NCI-H1092 treated with DMSO at 0.1 percent for 48 hours (cell line): ENCODE data around the gene ESYT1.

Source experiments
- DNase-seq: peaks from one replicate; lab custom pipeline; 2025; lab: John Stamatoyannopoulos, UW

ESYT1 gene

GRCh38 chr12:56188778-56189098, 60.7 kb downstream of the ESYT1 start:
- DNase-seq = peak; percentile 3

GRCh38 chr12:56189099-56189917, 61.2 kb downstream of the ESYT1 start, which contains the start of gene SMARCC2:
TSS of gene SMARCC2 (minus strand) at chr12:56189483. CDS start at chr12:56189461, 22 bp downstream.
- peak; percentile 65 for DNase-seq

- DNase-seq = peak; percentile 79
These were observed 62.0 kb downstream of the ESYT1 start for GRCh38 chr12:56189918-56190694.

GRCh38 chr12:56190695-56191155, 62.7 kb downstream of the ESYT1 start:
- no peak for DNase-seq

DNA sequence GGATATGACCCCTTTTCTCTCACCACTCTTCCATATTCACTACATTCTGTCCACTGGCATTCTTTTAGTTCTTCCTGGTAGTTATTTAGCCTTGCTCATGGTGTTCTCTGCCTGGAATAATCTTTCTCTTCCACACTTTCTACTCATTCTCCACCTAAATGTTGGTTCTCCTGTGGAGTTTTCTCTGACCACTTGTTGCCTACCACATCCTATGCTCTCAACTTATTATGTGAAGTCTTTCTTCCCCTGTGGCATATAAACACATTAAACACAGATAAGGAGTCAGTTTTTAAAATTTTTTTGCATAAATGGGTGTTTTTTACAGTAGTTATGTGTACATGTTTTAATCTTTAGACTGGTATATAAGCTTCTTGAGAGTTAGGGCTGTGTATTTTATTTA, 64.5 kb downstream of the ESYT1 start:
- DNase-seq = no peak

DNA sequence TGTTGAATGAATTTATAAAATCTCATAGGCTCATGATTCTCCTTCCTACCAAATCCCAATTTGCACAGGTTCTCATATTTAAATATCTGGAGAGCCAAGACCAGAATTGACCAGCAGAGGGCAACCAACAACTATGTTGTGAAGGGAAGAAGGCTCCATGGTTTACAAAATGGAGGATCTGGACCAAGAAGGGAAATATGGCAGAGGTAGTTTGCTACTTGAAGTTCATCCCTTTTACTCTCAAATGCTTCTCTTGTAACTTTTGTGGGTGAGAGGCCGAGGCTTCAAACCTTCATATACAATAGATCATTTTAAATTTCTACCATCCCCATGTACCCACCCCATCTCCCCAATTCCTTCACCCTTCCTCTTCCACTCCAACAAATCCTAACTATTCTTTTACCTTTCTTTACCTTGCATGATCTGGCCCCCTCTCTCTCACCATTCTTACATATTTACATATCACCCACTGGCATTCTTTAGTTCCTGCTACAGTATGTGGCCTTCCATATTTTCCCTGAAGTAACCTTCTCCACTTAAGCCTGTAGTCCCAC, 65.0 kb downstream of the ESYT1 start:
- DNase-seq = peak; percentile 80
